Measurements from ENCODE around the gene IL10RA.

DNA sequence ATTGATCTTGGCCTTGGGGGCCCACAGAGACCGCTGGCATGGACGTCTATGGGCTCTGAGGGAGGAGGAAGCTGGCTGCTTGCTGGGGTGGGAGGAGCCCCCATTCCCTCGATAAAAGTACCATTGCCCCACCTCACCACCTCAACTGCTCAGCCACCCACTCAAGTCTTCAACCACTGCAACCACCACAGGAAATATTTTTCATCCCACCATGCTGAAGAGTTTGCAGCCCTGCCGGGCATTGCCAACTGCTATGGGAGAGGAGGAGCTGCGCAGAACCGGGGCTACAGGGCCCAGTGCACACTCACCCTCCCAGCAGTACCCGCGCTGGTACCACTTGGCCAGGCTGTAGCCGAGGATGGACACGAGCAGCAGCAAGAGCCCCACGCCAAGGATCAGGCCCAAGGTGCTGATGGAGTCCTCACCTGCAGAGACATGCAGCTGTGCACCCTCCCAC lies 29.2 kb downstream of the IL10RA start:
- TF ChIP-seq, protein P1, sequence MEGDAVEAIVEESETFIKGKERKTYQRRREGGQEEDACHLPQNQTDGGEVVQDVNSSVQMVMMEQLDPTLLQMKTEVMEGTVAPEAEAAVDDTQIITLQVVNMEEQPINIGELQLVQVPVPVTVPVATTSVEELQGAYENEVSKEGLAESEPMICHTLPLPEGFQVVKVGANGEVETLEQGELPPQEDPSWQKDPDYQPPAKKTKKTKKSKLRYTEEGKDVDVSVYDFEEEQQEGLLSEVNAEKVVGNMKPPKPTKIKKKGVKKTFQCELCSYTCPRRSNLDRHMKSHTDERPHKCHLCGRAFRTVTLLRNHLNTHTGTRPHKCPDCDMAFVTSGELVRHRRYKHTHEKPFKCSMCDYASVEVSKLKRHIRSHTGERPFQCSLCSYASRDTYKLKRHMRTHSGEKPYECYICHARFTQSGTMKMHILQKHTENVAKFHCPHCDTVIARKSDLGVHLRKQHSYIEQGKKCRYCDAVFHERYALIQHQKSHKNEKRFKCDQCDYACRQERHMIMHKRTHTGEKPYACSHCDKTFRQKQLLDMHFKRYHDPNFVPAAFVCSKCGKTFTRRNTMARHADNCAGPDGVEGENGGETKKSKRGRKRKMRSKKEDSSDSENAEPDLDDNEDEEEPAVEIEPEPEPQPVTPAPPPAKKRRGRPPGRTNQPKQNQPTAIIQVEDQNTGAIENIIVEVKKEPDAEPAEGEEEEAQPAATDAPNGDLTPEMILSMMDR (conservative IDR thresholded peaks at IDR 0.05; ENCODE audit: low read depth in 2 of 2) = no peak
- TF ChIP-seq, protein P2, sequence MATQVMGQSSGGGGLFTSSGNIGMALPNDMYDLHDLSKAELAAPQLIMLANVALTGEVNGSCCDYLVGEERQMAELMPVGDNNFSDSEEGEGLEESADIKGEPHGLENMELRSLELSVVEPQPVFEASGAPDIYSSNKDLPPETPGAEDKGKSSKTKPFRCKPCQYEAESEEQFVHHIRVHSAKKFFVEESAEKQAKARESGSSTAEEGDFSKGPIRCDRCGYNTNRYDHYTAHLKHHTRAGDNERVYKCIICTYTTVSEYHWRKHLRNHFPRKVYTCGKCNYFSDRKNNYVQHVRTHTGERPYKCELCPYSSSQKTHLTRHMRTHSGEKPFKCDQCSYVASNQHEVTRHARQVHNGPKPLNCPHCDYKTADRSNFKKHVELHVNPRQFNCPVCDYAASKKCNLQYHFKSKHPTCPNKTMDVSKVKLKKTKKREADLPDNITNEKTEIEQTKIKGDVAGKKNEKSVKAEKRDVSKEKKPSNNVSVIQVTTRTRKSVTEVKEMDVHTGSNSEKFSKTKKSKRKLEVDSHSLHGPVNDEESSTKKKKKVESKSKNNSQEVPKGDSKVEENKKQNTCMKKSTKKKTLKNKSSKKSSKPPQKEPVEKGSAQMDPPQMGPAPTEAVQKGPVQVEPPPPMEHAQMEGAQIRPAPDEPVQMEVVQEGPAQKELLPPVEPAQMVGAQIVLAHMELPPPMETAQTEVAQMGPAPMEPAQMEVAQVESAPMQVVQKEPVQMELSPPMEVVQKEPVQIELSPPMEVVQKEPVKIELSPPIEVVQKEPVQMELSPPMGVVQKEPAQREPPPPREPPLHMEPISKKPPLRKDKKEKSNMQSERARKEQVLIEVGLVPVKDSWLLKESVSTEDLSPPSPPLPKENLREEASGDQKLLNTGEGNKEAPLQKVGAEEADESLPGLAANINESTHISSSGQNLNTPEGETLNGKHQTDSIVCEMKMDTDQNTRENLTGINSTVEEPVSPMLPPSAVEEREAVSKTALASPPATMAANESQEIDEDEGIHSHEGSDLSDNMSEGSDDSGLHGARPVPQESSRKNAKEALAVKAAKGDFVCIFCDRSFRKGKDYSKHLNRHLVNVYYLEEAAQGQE (IDR thresholded peaks at IDR 0.05; ENCODE audit: unreplicated experiment) = no peak
- no peak for TF ChIP-seq EZH2 (IDR thresholded peaks at IDR 0.05; ENCODE audit: low read depth, unreplicated experiment)
- TF ChIP-seq POLR2AphosphoS5 (IDR thresholded peaks at IDR 0.05; ENCODE audit: low read depth) = no peak
- TF ChIP-seq EZH2phosphoT487 (IDR thresholded peaks at IDR 0.05; ENCODE audit: unreplicated experiment) = no peak
- TF ChIP-seq STAT1 (IDR thresholded peaks at IDR 0.05; ENCODE audit: unreplicated experiment) = no peak
- no peak for TF ChIP-seq JUNB (IDR thresholded peaks at IDR 0.05; ENCODE audit: unreplicated experiment)
- no peak for TF ChIP-seq ETS1 (IDR thresholded peaks at IDR 0.05)
